Measurements from ENCODE around the gene KRT82. TPM values are rescaled to one million over a fixed set of nuclear protein-coding genes. Genes with fewer than 3 reads are reported as not detected.

KRT82 gene
- total RNA-seq, 1 donor = not detected

GRCh38 chr12:52435659-52435999 is 29.5 kb upstream of the KRT82 start:
- TF ChIP-seq CTCF (IDR thresholded peaks at IDR 0.05; ENCODE audit: insufficient read depth, low read length) = no peak
- no peak for DNase-seq (ENCODE audit: low read depth)
- no peak overlapping the region for H3K4me3 ChIP-seq (ENCODE audit: low read depth, low read length)

GRCh38 chr12:52434760-52435530 is 28.8 kb upstream of the KRT82 start:
- no peak overlapping the region for H3K4me3 ChIP-seq (ENCODE audit: low read depth, low read length)
- TF ChIP-seq CTCF (IDR thresholded peaks at IDR 0.05; ENCODE audit: insufficient read depth, low read length) = no peak
- no peak for DNase-seq (ENCODE audit: low read depth)

GRCh38 chr12:52434081-52434733 is 28.1 kb upstream of the KRT82 start, which contains the start of gene KRT75:
Gene KRT75, minus strand, starts transcription at chr12:52434371. Its CDS starts 67 bp downstream, at chr12:52434304.
- no peak for TF ChIP-seq CTCF (IDR thresholded peaks at IDR 0.05; ENCODE audit: insufficient read depth, low read length)
- H3K4me3 ChIP-seq (ENCODE audit: low read depth, low read length) = no peak within 1 kb of the TSS
- DNase-seq (ENCODE audit: low read depth) = no peak

- no peak for TF ChIP-seq CTCF (IDR thresholded peaks at IDR 0.05; ENCODE audit: insufficient read depth, low read length)
- DNase-seq (ENCODE audit: low read depth) = no peak
- no peak overlapping the region for H3K4me3 ChIP-seq (ENCODE audit: low read depth, low read length)
Observed at GRCh38 chr12:52433501-52434080, 27.5 kb upstream of the KRT82 start.

- no peak for TF ChIP-seq CTCF (IDR thresholded peaks at IDR 0.05; ENCODE audit: insufficient read depth, low read length)
- no peak for DNase-seq (ENCODE audit: low read depth)
- H3K4me3 ChIP-seq (ENCODE audit: low read depth, low read length) = no peak overlapping the region
Observed at GRCh38 chr12:52432559-52433207, 26.5 kb upstream of the KRT82 start.

- no peak for DNase-seq (ENCODE audit: low read depth)
- no peak overlapping the region for H3K4me3 ChIP-seq (ENCODE audit: low read depth, low read length)
- TF ChIP-seq CTCF (IDR thresholded peaks at IDR 0.05; ENCODE audit: insufficient read depth, low read length) = no peak
Observed at GRCh38 chr12:52428121-52428520, 22.0 kb upstream of the KRT82 start.

Data from fibroblast of the aortic adventitia (primary cell).